Measurements from ENCODE around the gene FBXO2. TPM values are rescaled to one million over a fixed set of nuclear protein-coding genes. Genes with fewer than 3 reads are reported as not detected.

Gene FBXO2
- total RNA-seq, 1 donor from 2014 or later: 0.56 TPM

DNA sequence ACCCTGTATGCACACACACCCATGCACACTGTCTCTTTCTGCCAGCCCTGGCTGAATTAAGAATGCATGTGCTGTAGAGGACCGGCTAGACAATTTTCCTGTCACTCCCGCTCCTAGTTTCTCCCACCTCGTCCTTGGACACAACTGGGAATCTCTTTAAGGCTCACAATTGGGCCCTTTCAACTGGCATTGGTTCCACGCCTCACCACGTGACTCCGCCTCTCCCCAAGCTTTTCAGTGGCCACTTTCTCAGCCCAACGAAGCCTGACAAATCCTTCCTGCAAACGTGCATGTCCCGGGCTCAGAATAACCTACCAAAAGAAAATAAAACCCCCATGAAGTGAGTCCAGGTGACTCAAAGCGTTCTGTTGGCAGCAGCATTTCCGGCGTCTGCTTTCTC lies 33.8 kb downstream of the FBXO2 start:
- Mint-ChIP-seq H3K27ac (no peak overlapping the region), H3K9me3 (no peaks in the 10 kb centered on the region), H3K27me3 (ENCODE audit: insufficient read depth, low read depth) (peaks cover 4% of the 10 kb centered on the region), H3K4me1 (peaks cover 5% of the 10 kb centered on the region), H3K4me3 (no peak overlapping the region), H3K36me3 (no peaks in the 10 kb centered on the region)
- H4K20me1 ChIP-seq (ENCODE audit: low read depth): no peaks in the 10 kb centered on the region
- no peaks in the 10 kb centered on the region for H3K4me1 ChIP-seq
- no peaks in the 10 kb centered on the region for H3F3A ChIP-seq (ENCODE audit: low read depth)
- H2AFZ ChIP-seq (replicated peaks): peak overlapping the region; percentile 3
- no peak overlapping the region for H3K9ac ChIP-seq
- H3K27me3 ChIP-seq: no peaks in the 10 kb centered on the region
- no peak overlapping the region for H3K4me3 ChIP-seq
- H3K79me2 ChIP-seq (ENCODE audit: low read depth): no peaks in the 10 kb centered on the region
- no peaks in the 10 kb centered on the region for H3K9me3 ChIP-seq (ENCODE audit: low read depth)
- no peak overlapping the region for H3K27ac ChIP-seq
- TF ChIP-seq EZH2phosphoT487 (IDR thresholded peaks at IDR 0.05) (no peak), EZH2 (IDR thresholded peaks at IDR 0.05) (no peak)
- TF ChIP-seq, protein P1, sequence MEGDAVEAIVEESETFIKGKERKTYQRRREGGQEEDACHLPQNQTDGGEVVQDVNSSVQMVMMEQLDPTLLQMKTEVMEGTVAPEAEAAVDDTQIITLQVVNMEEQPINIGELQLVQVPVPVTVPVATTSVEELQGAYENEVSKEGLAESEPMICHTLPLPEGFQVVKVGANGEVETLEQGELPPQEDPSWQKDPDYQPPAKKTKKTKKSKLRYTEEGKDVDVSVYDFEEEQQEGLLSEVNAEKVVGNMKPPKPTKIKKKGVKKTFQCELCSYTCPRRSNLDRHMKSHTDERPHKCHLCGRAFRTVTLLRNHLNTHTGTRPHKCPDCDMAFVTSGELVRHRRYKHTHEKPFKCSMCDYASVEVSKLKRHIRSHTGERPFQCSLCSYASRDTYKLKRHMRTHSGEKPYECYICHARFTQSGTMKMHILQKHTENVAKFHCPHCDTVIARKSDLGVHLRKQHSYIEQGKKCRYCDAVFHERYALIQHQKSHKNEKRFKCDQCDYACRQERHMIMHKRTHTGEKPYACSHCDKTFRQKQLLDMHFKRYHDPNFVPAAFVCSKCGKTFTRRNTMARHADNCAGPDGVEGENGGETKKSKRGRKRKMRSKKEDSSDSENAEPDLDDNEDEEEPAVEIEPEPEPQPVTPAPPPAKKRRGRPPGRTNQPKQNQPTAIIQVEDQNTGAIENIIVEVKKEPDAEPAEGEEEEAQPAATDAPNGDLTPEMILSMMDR (IDR thresholded peaks at IDR 0.05): no peak
- DNase-seq (ENCODE audit: low spot score): no peak
- peak overlapping the region; percentile 0 for H3K4me2 ChIP-seq
- no peaks in the 10 kb centered on the region for H3K36me3 ChIP-seq

DNA sequence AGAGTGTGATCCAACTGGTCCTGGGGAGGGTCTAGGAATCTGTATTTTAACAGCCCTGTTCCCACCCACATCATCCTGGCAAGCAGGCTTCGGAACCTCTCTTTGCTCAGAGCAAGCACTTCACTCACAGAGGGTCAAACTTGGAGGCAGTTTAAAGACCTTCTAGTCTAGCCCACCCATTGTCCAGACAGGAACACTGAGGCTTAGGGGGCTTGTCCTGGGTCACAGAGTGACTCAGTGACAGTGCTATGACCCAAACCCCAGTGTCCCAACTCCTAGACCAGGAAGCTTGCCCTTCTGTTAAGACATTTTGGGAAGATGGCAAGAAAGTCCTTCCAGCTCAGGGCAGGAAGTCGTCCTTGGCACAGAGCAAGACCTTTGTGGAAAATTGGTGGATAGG lies 36.5 kb downstream of the FBXO2 start:
- Histone ChIP-seq H4K20me1 (ENCODE audit: low read depth) (no peaks in the 10 kb centered on the region), H3K27me3 (no peaks in the 10 kb centered on the region), H3K79me2 (ENCODE audit: low read depth) (no peaks in the 10 kb centered on the region), H3K36me3 (no peaks in the 10 kb centered on the region), H3K9me3 (ENCODE audit: low read depth) (no peaks in the 10 kb centered on the region), H3K9ac (no peak overlapping the region), H3K27ac (no peak overlapping the region), H3K4me2 (no peak overlapping the region), H3F3A (ENCODE audit: low read depth) (no peaks in the 10 kb centered on the region), H3K4me3 (no peak overlapping the region), H2AFZ (replicated peaks) (no peak overlapping the region), H3K4me1 (no peaks in the 10 kb centered on the region)
- Mint-ChIP-seq H3K27me3 (ENCODE audit: insufficient read depth, low read depth) (peaks cover 6% of the 10 kb centered on the region), H3K36me3 (no peaks in the 10 kb centered on the region), H3K27ac (no peak overlapping the region), H3K9me3 (no peaks in the 10 kb centered on the region), H3K4me3 (no peak overlapping the region), H3K4me1 (peaks cover 5% of the 10 kb centered on the region)
- TF ChIP-seq EZH2 (IDR thresholded peaks at IDR 0.05): no peak
- TF ChIP-seq, protein P1 (IDR thresholded peaks at IDR 0.05): no peak
- no peak for TF ChIP-seq EZH2phosphoT487 (IDR thresholded peaks at IDR 0.05)
- no peak for DNase-seq (ENCODE audit: low spot score)

DNA sequence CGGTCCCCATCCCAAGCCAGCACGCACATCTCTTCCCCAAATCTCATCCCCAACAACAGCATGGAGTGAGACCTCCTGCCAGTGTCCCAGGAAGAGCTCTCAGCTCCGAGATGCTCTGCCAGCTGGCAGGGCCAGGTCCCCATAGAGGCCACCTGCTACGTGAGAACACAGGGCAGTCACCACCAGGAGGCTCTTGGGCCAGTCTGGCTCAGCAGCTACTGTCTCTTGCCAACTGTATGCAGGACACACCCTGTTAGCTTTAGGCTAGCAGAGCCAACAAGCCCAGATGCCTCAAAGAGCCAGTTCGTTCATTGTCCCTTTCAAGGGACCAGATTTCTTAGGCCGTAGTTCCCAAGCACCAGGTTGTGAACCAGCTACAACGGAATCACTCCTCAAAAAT lies 36.9 kb downstream of the FBXO2 start:
- no peaks in the 10 kb centered on the region for H3K9me3 ChIP-seq (ENCODE audit: low read depth)
- H2AFZ ChIP-seq (replicated peaks): no peak overlapping the region
- no peaks in the 10 kb centered on the region for H3K27me3 ChIP-seq
- H3K4me1 ChIP-seq: no peaks in the 10 kb centered on the region
- Mint-ChIP-seq H3K9me3 (no peaks in the 10 kb centered on the region), H3K36me3 (no peaks in the 10 kb centered on the region), H3K4me1 (peaks cover 5% of the 10 kb centered on the region), H3K27ac (peak overlapping the region; percentile 51), H3K27me3 (ENCODE audit: insufficient read depth, low read depth) (peaks cover 6% of the 10 kb centered on the region), H3K4me3 (no peak overlapping the region)
- no peaks in the 10 kb centered on the region for H3F3A ChIP-seq (ENCODE audit: low read depth)
- H3K27ac ChIP-seq: no peak overlapping the region
- H3K4me3 ChIP-seq: no peak overlapping the region
- no peaks in the 10 kb centered on the region for H3K36me3 ChIP-seq
- no peak for DNase-seq (ENCODE audit: low spot score)
- no peak overlapping the region for H3K4me2 ChIP-seq
- no peak for TF ChIP-seq EZH2 (IDR thresholded peaks at IDR 0.05)
- no peaks in the 10 kb centered on the region for H4K20me1 ChIP-seq (ENCODE audit: low read depth)
- no peak overlapping the region for H3K9ac ChIP-seq
- H3K79me2 ChIP-seq (ENCODE audit: low read depth): no peaks in the 10 kb centered on the region

DNA sequence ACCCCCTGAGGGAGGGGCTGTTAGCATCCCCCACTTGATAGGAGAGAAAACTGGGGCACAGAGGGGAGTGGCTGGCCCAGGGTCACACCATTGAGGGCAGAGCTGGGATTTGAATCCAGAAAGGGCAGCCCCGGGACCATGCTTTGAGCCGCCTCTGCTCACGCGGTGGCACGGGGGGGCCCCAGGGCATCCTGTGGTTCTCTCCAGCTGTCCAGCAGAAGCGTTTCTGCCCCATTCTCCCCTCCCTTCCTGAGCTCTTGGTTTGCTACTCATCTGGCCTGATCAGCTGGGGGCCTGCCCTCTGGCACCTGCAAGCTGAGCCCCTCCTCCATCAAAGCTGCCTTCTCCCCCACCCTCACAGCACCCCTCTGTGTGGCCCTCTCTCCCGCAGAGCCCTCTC lies 37.5 kb downstream of the FBXO2 start:
- H3K79me2 ChIP-seq (ENCODE audit: low read depth): no peaks in the 10 kb centered on the region
- no peak overlapping the region for H3K27ac Mint-ChIP-seq
- TF ChIP-seq, protein P1 (IDR thresholded peaks at IDR 0.05): no peak
- no peak for TF ChIP-seq EZH2phosphoT487 (IDR thresholded peaks at IDR 0.05)
- no peak for TF ChIP-seq EZH2 (IDR thresholded peaks at IDR 0.05)
- no peaks in the 10 kb centered on the region for H3K4me1 ChIP-seq
- peaks cover 6% of the 10 kb centered on the region for H3K27me3 Mint-ChIP-seq (ENCODE audit: insufficient read depth, low read depth)
- H4K20me1 ChIP-seq (ENCODE audit: low read depth): no peaks in the 10 kb centered on the region
- no peak overlapping the region for H3K4me3 Mint-ChIP-seq
- no peak overlapping the region for H3K9ac ChIP-seq
- no peaks in the 10 kb centered on the region for H3K9me3 Mint-ChIP-seq
- peaks cover 5% of the 10 kb centered on the region for H3K4me1 Mint-ChIP-seq
- H3K27ac ChIP-seq: no peak overlapping the region
- no peak overlapping the region for H2AFZ ChIP-seq (replicated peaks)
- no peaks in the 10 kb centered on the region for H3F3A ChIP-seq (ENCODE audit: low read depth)
- H3K36me3 Mint-ChIP-seq: no peaks in the 10 kb centered on the region
- no peaks in the 10 kb centered on the region for H3K27me3 ChIP-seq
- no peaks in the 10 kb centered on the region for H3K9me3 ChIP-seq (ENCODE audit: low read depth)
- no peak overlapping the region for H3K4me2 ChIP-seq
- H3K36me3 ChIP-seq: no peaks in the 10 kb centered on the region
- no peak overlapping the region for H3K4me3 ChIP-seq
- no peak for DNase-seq (ENCODE audit: low spot score)

Measured in neural progenitor cell (in vitro differentiated cells).